K562 (cell line): Measurements from ENCODE around the gene SLC5A2. TPM values are rescaled to one million over a fixed set of nuclear protein-coding genes. Genes with fewer than 3 reads are reported as not detected.
A peak's percentile ranks its signal among the peaks of the same experiment; 100 is the strongest.

Experiments used
- ATAC-seq: fragments of 200-7000 bp; cut with Tn5 transposase; 3 replicates; pipeline ENCODE4 v1.9.1; 2020; ENCODE audit warnings: moderate library complexity
- BruUV-seq: library from RNA; stranded (reverse); fragments of 400-500 nt; replicated peaks from 2 replicates; lab custom pipeline; 2021; lab: Mats Ljungman, UMichigan
- CTCF ChIA-PET: fragments of 300-600 bp; formaldehyde crosslinking; extraction: SDS; loops from one replicate; lab custom pipeline; 2021; ENCODE audit warnings: low intra/inter-chr PET ratio; lab: Yijun Ruan, JAX
- POLR2A ChIA-PET: fragments of 300-600, 350-650 bp; sonication (Branson Sonifier 250); formaldehyde crosslinking; extraction: SDS; loops from one replicate; lab custom pipeline; 2021; ENCODE audit warnings: antibody characterized with exemption, inconsistent platforms; lab: Yijun Ruan, JAX
- DNase-seq, 4 experiments: peaks; one replicate each; pipeline versions ENCODE4 v3.0.0 to v3.0.0-alpha.2; 2011 to 2018; ENCODE audit warnings: low spot score in 3 of 4, mixed read lengths in 3 of 4; ENCODE audit errors: extremely low read depth in 1 of 4
- FAIRE-seq: peaks from 2 replicates; lab custom pipeline; 2011; peaks lifted over from hg19 to GRCh38; lab: Jason Lieb, UNC
- H2AFZ ChIP-seq: 2 replicates; pipeline ENCODE4 v1.6.0; 2011; ENCODE audit warnings: low read depth, low read length, control low read depth, inconsistent platforms
- H3K27ac ChIP-seq: fragments of 200-600 bp; 3 replicates; pipeline ENCODE4 v1.8.0; 2011; ENCODE audit warnings: low read depth, mild to moderate bottlenecking, control low read depth, inconsistent platforms, low read length, moderate library complexity, mixed read lengths; ENCODE audit errors: extremely low read depth
- H3K27me3 ChIP-seq, 2 experiments: fragments of 300-600 bp in 1 of 2; 2 replicates in 1 of 2; 3 replicates in 1 of 2; pipeline versions ENCODE4 v1.6.0 to v1.8.0; 2011; ENCODE audit warnings: inconsistent platforms in 2 of 2, low read length in 2 of 2, mild to moderate bottlenecking in 1 of 2, mixed read lengths in 1 of 2, moderate library complexity in 1 of 2; ENCODE audit not compliant: control insufficient read depth in 2 of 2, insufficient read depth in 2 of 2
- H3K36me3 ChIP-seq: fragments of 300-600 bp; 3 replicates; pipeline ENCODE4 v1.8.0; 2011; ENCODE audit warnings: mild to moderate bottlenecking, low read length, inconsistent platforms; ENCODE audit not compliant: control insufficient read depth, insufficient read depth
- H3K4me1 ChIP-seq, 2 experiments: fragments of 200-600 bp in 1 of 2; replicated peaks in 1 of 2; 2 replicates in 1 of 2; 3 replicates in 1 of 2; pipeline versions ENCODE4 v1.5.1 to v1.8.0; 2011; ENCODE audit warnings: inconsistent platforms in 2 of 2, low read length in 2 of 2, mild to moderate bottlenecking in 1 of 2, mixed read lengths in 1 of 2, moderate library complexity in 1 of 2; ENCODE audit not compliant: control insufficient read depth in 2 of 2, insufficient read depth in 2 of 2
- H3K4me2 ChIP-seq: 2 replicates; pipeline ENCODE4 v1.6.1; 2011; ENCODE audit warnings: low read length, control low read depth, inconsistent platforms, mixed read lengths; ENCODE audit not compliant: insufficient read depth
- H3K4me3 ChIP-seq: fragments of 200-600 bp; sonication (generic), shearing (Covaris generic); 2 replicates; pipeline ENCODE4 v1.5.1; 2016; ENCODE audit warnings: control low read depth, inconsistent platforms
- H3K79me2 ChIP-seq: fragments of 200-600 bp; 3 replicates; pipeline ENCODE4 v1.8.0; 2011; ENCODE audit warnings: low read length, inconsistent platforms; ENCODE audit not compliant: control insufficient read depth, insufficient read depth
- H3K9ac ChIP-seq, 2 experiments: 2 replicates each; pipeline versions ENCODE4 v1.6.0 to v1.6.1; 2011; ENCODE audit warnings: low read depth in 2 of 2, low read length in 2 of 2, control low read depth in 1 of 2, inconsistent platforms in 1 of 2, mild to moderate bottlenecking in 1 of 2, mixed read lengths in 1 of 2; ENCODE audit not compliant: insufficient read depth in 1 of 2
- H3K9me1 ChIP-seq: one replicate; pipeline ENCODE4 v1.6.0; 2011; ENCODE audit warnings: inconsistent platforms, mild to moderate bottlenecking, low read length, moderate library complexity; ENCODE audit not compliant: control insufficient read depth, insufficient read depth
- H3K9me3 ChIP-seq: replicated peaks from 2 replicates; pipeline ENCODE4 v1.5.1; 2011; ENCODE audit warnings: low read depth, low read length, inconsistent platforms; ENCODE audit not compliant: control insufficient read depth, insufficient read depth
- H4K20me1 ChIP-seq: replicated peaks from 2 replicates; pipeline ENCODE4 v1.6.1; 2011; ENCODE audit warnings: low read length, inconsistent platforms, mixed read lengths; ENCODE audit not compliant: control insufficient read depth, insufficient read depth
- BRD9 ChIP-seq: fragments of 450-650 bp; IDR thresholded peaks from 2 replicates; pipeline ENCODE4 v1.6.1; 2018; ENCODE audit warnings: low read depth; ENCODE audit not compliant: partially characterized antibody
- DDX20 ChIP-seq: fragments of 450-650 bp; IDR thresholded peaks from 2 replicates; pipeline ENCODE4 v1.6.1; 2016; ENCODE audit warnings: missing genetic modification characterization, low read depth, mild to moderate bottlenecking, missing compliant biosample characterization, moderate library complexity
- GABPA ChIP-seq: fragments of 200-800 bp; sonication (Bioruptor generic); conservative IDR thresholded peaks from 2 replicates; pipeline ENCODE4 v1.6.1; 2016; ENCODE audit warnings: low read depth, missing genetic modification characterization, missing compliant biosample characterization
- HDAC1 ChIP-seq, 2 experiments: fragments of 450-650 bp; IDR thresholded peaks; 2 replicates each; pipeline ENCODE4 v1.6.1; 2016 to 2017; ENCODE audit warnings: inconsistent platforms in 1 of 2, mild to moderate bottlenecking in 1 of 2, moderate library complexity in 1 of 2
- MECOM ChIP-seq: fragments of 250-450 bp; sonication (Bioruptor Pico); IDR thresholded peaks from 2 replicates; pipeline ENCODE4 v1.8.0; 2022; ENCODE audit warnings: inconsistent platforms
- PKNOX1 ChIP-seq: fragments of 450-650 bp; IDR thresholded peaks from 2 replicates; pipeline ENCODE4 v1.6.1; 2016
- RBM15 ChIP-seq: fragments of 200-400 bp; formaldehyde crosslinking; IDR thresholded peaks from 2 replicates; pipeline ENCODE4 v1.6.1; 2018; ENCODE audit warnings: mild to moderate bottlenecking, low read length, moderate library complexity; ENCODE audit not compliant: insufficient read depth
- TAF1 ChIP-seq: IDR thresholded peaks from 2 replicates; pipeline ENCODE4 v1.6.1; 2011; ENCODE audit warnings: mild to moderate bottlenecking, low read length, moderate library complexity; ENCODE audit not compliant: insufficient read depth, control insufficient read depth, severe bottlenecking; ENCODE audit errors: extremely low read depth
- TRIM28 ChIP-seq: fragments of 450-650 bp; IDR thresholded peaks from 2 replicates; pipeline ENCODE4 v1.6.1; 2017
- YY1 ChIP-seq, 3 experiments: IDR thresholded peaks; 2 replicates each; pipeline ENCODE4 v1.6.1; 2011; ENCODE audit warnings: low read length in 2 of 3, mild to moderate bottlenecking in 2 of 3, moderate library complexity in 2 of 3, borderline replicate concordance in 1 of 3, control low read depth in 1 of 3, low read depth in 1 of 3; ENCODE audit not compliant: insufficient read depth in 3 of 3, insufficient replicate concordance in 2 of 3, control insufficient read depth in 1 of 3, insufficient read length in 1 of 3; ENCODE audit errors: extremely low read depth in 1 of 3
- ZNF224 ChIP-seq: sonication (generic); formaldehyde crosslinking; IDR thresholded peaks from 2 replicates; pipeline ENCODE4 v1.8.0; 2022; ENCODE audit warnings: mild to moderate bottlenecking, missing genetic modification reagents
- ZNF282 ChIP-seq: sonication (generic); formaldehyde crosslinking; IDR thresholded peaks from 2 replicates; pipeline ENCODE4 v1.8.1; 2023; ENCODE audit warnings: missing genetic modification reagents
- ZNF316 ChIP-seq: fragments of 450-650 bp; IDR thresholded peaks from 2 replicates; pipeline ENCODE4 v1.6.1; 2016
- ZNF324 ChIP-seq: fragments of 250-450 bp; sonication (Bioruptor Pico); IDR thresholded peaks from 2 replicates; pipeline ENCODE4 v1.4.0; 2020; ENCODE audit warnings: mild to moderate bottlenecking
- ZNF551 ChIP-seq: fragments of 250-450 bp; sonication (Bioruptor Pico); IDR thresholded peaks from 2 replicates; pipeline ENCODE4 v1.5.0; 2021; ENCODE audit warnings: mild to moderate bottlenecking, moderate library complexity
- ZNF644 ChIP-seq: fragments of 200-800 bp; sonication (Bioruptor generic); IDR thresholded peaks from 2 replicates; pipeline ENCODE4 v1.6.1; 2016; ENCODE audit warnings: low read depth, missing genetic modification characterization, missing compliant biosample characterization
- ZNF75A ChIP-seq: fragments of 450-650 bp; formaldehyde crosslinking; IDR thresholded peaks from 2 replicates; pipeline ENCODE4 v1.4.0; 2020; ENCODE audit warnings: mild to moderate bottlenecking
- ZSCAN32 ChIP-seq: fragments of 450-650 bp; formaldehyde crosslinking; IDR thresholded peaks from 2 replicates; pipeline ENCODE4 v1.4.0; 2020; ENCODE audit warnings: mild to moderate bottlenecking, moderate library complexity
- WGBS: fragments of 100-300 bp; shearing (Covaris generic); methylation state at CpG from one replicate; pipeline ENCODE4 v1.1.6; 2016; ENCODE audit warnings: low coverage, mixed read lengths; ENCODE audit not compliant: insufficient coverage; ENCODE audit errors: missing lambda C conversion rate; 5-methylcytosine and 5-hydroxymethylcytosine counted together
- in situ Hi-C: fragments of 300-500 bp; cut with MboI; formaldehyde crosslinking; loops from 4 replicates; pipeline ENCODE4 v1.15.0; 2018; ENCODE audit warnings: inconsistent platforms, mixed read lengths
- intact Hi-C: fragments of 100-400 bp; cut with micrococcal nuclease; formaldehyde crosslinking; loops from 2 replicates; pipeline ENCODE4 v1.14.2; 2022
- polyA plus RNA-seq, 8 experiments: library from polyadenylated mRNA; depleted of rRNA in 4 of 8; stranded (reverse) in 5 of 8; unstranded in 3 of 8; fragments of >200 nt; fragmentation: Nextera tagmentation in 2 of 8; fragmentation: Illumina TruSeq in 1 of 8; extraction: Ambion mirVana in 2 of 8; extraction: Trizol in 1 of 8; gene quantifications; 2 replicates each; pipeline versions ENCODE4 v1.2.1 to v1.2.3, GENCODE V29; 2011 to 2014; ENCODE audit warnings: inconsistent platforms in 1 of 8, missing spikeins in 1 of 8
- total RNA-seq, 7 experiments: library from RNA; depleted of rRNA in 6 of 7; stranded (reverse); fragments of >200 nt in 6 of 7; fragmentation: Illumina TruSeq in 2 of 7; extraction: Trizol in 2 of 7; gene quantifications; 2 replicates each; pipeline versions ENCODE4 v1.2.1 to v1.2.3, GENCODE V29; 2011 to 2021; ENCODE audit warnings: low replicate concordance in 1 of 7
- TF ChIP-seq, protein P1 (sequence below): fragments of 250-450 bp; sonication (Bioruptor Pico); IDR thresholded peaks from 2 replicates; pipeline ENCODE4 v1.4.0; 2020; ENCODE audit warnings: mild to moderate bottlenecking, moderate library complexity, borderline replicate concordance

SLC5A2 gene
- total and polyA plus RNA-seq, 9 of the 15 experiments (the other 6 are each of a cell fraction or from before 2014, with no cell fraction given): 0.07 to 2.7 (median 2.2) TPM; not detected in 6

- ATAC-seq (no peak), FAIRE-seq (no peak), DNase-seq (no peak)
- intact Hi-C loops (loop anchor here (5.0 kb wide), 1 partner anchor 51 kb away; no protein-coding TSS in a partner anchor), in situ Hi-C loops (no loop called here)
- H2AFZ ChIP-seq: peak overlapping the region; percentile 77; the same call in 1 of the 2 replicates
- TF ChIP-seq RBM15 (no peak), GABPA (tag) (no peak), YY1 (IDR thresholded peaks at IDR 0.05; ENCODE audit: borderline replicate concordance in 1 of 3, control insufficient read depth in 1 of 3, extremely low read depth in 1 of 3, insufficient read depth in 3 of 3, insufficient read length in 1 of 3, insufficient replicate concordance in 2 of 3, low read depth in 1 of 3, low read length in 2 of 3) (no peak), TAF1 (no peak), BRD9 (no peak), ZNF316 (no peak), ZNF324 (no peak), PKNOX1 (no peak), ZNF551 (CRISPR knock-in tag) (no peak), ZNF224 (CRISPR knock-in tag) (no peak), MECOM (CRISPR knock-in tag) (no peak), ZSCAN32 (no peak), TRIM28 (no peak), ZNF75A (CRISPR knock-in tag) (no peak), ZNF644 (tag) (no peak), ZNF282 (CRISPR knock-in tag) (no peak), DDX20 (no peak), HDAC1 (IDR thresholded peaks at IDR 0.05) (no peak)
- TF ChIP-seq, protein P1, sequence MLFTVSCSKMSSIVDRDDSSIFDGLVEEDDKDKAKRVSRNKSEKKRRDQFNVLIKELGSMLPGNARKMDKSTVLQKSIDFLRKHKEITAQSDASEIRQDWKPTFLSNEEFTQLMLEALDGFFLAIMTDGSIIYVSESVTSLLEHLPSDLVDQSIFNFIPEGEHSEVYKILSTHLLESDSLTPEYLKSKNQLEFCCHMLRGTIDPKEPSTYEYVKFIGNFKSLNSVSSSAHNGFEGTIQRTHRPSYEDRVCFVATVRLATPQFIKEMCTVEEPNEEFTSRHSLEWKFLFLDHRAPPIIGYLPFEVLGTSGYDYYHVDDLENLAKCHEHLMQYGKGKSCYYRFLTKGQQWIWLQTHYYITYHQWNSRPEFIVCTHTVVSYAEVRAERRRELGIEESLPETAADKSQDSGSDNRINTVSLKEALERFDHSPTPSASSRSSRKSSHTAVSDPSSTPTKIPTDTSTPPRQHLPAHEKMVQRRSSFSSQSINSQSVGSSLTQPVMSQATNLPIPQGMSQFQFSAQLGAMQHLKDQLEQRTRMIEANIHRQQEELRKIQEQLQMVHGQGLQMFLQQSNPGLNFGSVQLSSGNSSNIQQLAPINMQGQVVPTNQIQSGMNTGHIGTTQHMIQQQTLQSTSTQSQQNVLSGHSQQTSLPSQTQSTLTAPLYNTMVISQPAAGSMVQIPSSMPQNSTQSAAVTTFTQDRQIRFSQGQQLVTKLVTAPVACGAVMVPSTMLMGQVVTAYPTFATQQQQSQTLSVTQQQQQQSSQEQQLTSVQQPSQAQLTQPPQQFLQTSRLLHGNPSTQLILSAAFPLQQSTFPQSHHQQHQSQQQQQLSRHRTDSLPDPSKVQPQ (CRISPR knock-in tag): no peak
- H3K36me3 ChIP-seq: peaks cover 11% of the 10 kb centered on the region; the same call in 1 of the 3 replicates
- H3K79me2 ChIP-seq: no peaks in the 10 kb centered on the region
- H3K27me3 ChIP-seq: no peaks in the 10 kb centered on the region
- peak overlapping the region; percentile 14 to 52; a peak in 2 of 4 replicates for H3K9ac ChIP-seq
- no TSS peak for BruUV-seq
- POLR2A ChIA-PET: interaction anchor here (3.5 kb wide), 1 partner anchor 11 kb away, joined by 15 read pairs; no protein-coding TSS in a partner anchor
- WGBS: 69% methylated on average over 14 of the region's 15 CpGs
- H3K4me1 ChIP-seq: peaks cover 18 to 43% of the 10 kb centered on the region in 2 experiments; a peak in 4 of 5 replicates
- H3K4me3 ChIP-seq: no peak overlapping the region
- H3K9me3 ChIP-seq: no peaks in the 10 kb centered on the region
- H3K9me1 ChIP-seq: no peaks in the 10 kb centered on the region
- no peak overlapping the region for H3K27ac ChIP-seq
- H3K4me2 ChIP-seq: no peak overlapping the region; the same call in 1 of the 2 replicates
- H4K20me1 ChIP-seq: no peaks in the 10 kb centered on the region
- CTCF ChIA-PET: no interaction called here
Observed at GRCh38 chr16:31471241-31471874, 11.6 kb upstream of the SLC5A2 start.
